Keratinocyte (primary cell): ENCODE results near the gene RAP1GAP. TPM values are rescaled to one million over a fixed set of nuclear protein-coding genes. Genes with fewer than 3 reads are reported as not detected.

Experiments
- DNase-seq: peaks from one replicate; pipeline ENCODE4 v3.0.0-alpha.2; 2011; ENCODE audit warnings: low read depth, missing footprints, low spot score
- FAIRE-seq: peaks from 2 replicates; lab custom pipeline; 2011; peaks lifted over from hg19 to GRCh38; lab: Jason Lieb, UNC
- H2AFZ ChIP-seq: 2 replicates; pipeline ENCODE4 v1.6.0; 2012; ENCODE audit warnings: low read length, control low read depth, inconsistent platforms; ENCODE audit not compliant: control insufficient read depth
- H3K27ac ChIP-seq: 2 replicates; pipeline ENCODE4 v1.5.1; 2011; ENCODE audit warnings: low read length; ENCODE audit not compliant: control insufficient read depth, insufficient read depth
- H3K27me3 ChIP-seq: 3 replicates; pipeline ENCODE4 v1.6.0; 2011; ENCODE audit warnings: low read length; ENCODE audit not compliant: control insufficient read depth, insufficient read depth; ENCODE audit errors: extremely low read depth
- H3K36me3 ChIP-seq, 2 experiments: 2 replicates in 1 of 2; 3 replicates in 1 of 2; pipeline ENCODE4 v1.5.1; 2011; ENCODE audit warnings: low read length in 2 of 2, mild to moderate bottlenecking in 1 of 2; ENCODE audit not compliant: control insufficient read depth in 2 of 2, insufficient read depth in 2 of 2; ENCODE audit errors: extremely low read depth in 1 of 2
- H3K4me1 ChIP-seq: 3 replicates; pipeline ENCODE4 v1.5.1; 2011; ENCODE audit warnings: low read length; ENCODE audit not compliant: control insufficient read depth, insufficient read depth; ENCODE audit errors: extremely low read depth
- H3K4me2 ChIP-seq: 3 replicates; pipeline ENCODE4 v1.6.0; 2011; ENCODE audit warnings: low read depth, low read length; ENCODE audit not compliant: control insufficient read depth, insufficient read depth; ENCODE audit errors: extremely low read depth
- H3K4me3 ChIP-seq, 3 experiments: fragments of 200-600 bp in 1 of 3; sonication (generic) in 1 of 3; 2 replicates in 2 of 3; 3 replicates in 1 of 3; pipeline ENCODE4 v1.5.1; 2011 to 2016; ENCODE audit warnings: low read length in 3 of 3, mild to moderate bottlenecking in 3 of 3, control low read depth in 2 of 3, inconsistent platforms in 1 of 3, low read depth in 1 of 3, mixed read lengths in 1 of 3, mixed run types in 1 of 3, moderate library complexity in 1 of 3; ENCODE audit not compliant: control insufficient read depth in 2 of 3, insufficient read depth in 2 of 3; ENCODE audit errors: extremely low read depth in 1 of 3
- H3K79me2 ChIP-seq: 2 replicates; pipeline ENCODE4 v1.6.0; 2012; ENCODE audit warnings: low read length; ENCODE audit not compliant: control insufficient read depth, insufficient read depth
- H3K9ac ChIP-seq: 3 replicates; pipeline ENCODE4 v1.6.0; 2011; ENCODE audit warnings: low read length; ENCODE audit not compliant: control insufficient read depth, insufficient read depth; ENCODE audit errors: extremely low read depth
- H3K9me1 ChIP-seq: 3 replicates; pipeline ENCODE4 v1.6.0; 2011; ENCODE audit warnings: low read length; ENCODE audit not compliant: control insufficient read depth, insufficient read depth; ENCODE audit errors: extremely low read depth
- H3K9me3 ChIP-seq: 2 replicates; pipeline ENCODE4 v1.5.1; 2012; ENCODE audit warnings: low read depth, low read length; ENCODE audit not compliant: control insufficient read depth
- H4K20me1 ChIP-seq: 3 replicates; pipeline ENCODE4 v1.6.0; 2011; ENCODE audit warnings: low read length; ENCODE audit not compliant: control insufficient read depth, insufficient read depth; ENCODE audit errors: extremely low read depth
- CTCF ChIP-seq, 3 experiments: IDR thresholded peaks in 1 of 3; conservative IDR thresholded peaks in 1 of 3; optimal IDR thresholded peaks in 1 of 3; 2 replicates in 2 of 3; 3 replicates in 1 of 3; pipeline versions ENCODE3 to v1.5.1; 2011; ENCODE audit warnings: low read length in 3 of 3, mild to moderate bottlenecking in 3 of 3, moderate library complexity in 2 of 3, control low read depth in 1 of 3, inconsistent platforms in 1 of 3; ENCODE audit not compliant: insufficient read depth in 2 of 3; ENCODE audit errors: extremely low read depth in 1 of 3
- EZH2 ChIP-seq: IDR thresholded peaks from one replicate; pipeline ENCODE4 v1.6.1; 2012; ENCODE audit warnings: inconsistent platforms, mild to moderate bottlenecking, low read length, moderate library complexity
- dilution Hi-C: fragments of 300-500 bp; cut with MboI; formaldehyde crosslinking; loops from one replicate; pipeline ENCODE4 v1.7.0; 2020; ENCODE audit warnings: low sequenced_read_pairs; ENCODE audit not compliant: extremely low pct_ligation_motif_present
- polyA plus RNA-seq, 5 experiments: library from polyadenylated mRNA; depleted of rRNA in 3 of 5; stranded (reverse) in 3 of 5; stranded (forward) in 1 of 5; unstranded in 1 of 5; fragments of >200 nt; gene quantifications; 1 replicate in 1 of 5; 2 replicates in 3 of 5; 3 replicates in 1 of 5; pipeline versions ENCODE4 v1.2.1 to v1.2.3, GENCODE V29; 2011 to 2012; ENCODE audit warnings: missing spikeins in 2 of 5, low read depth in 1 of 5, low replicate concordance in 1 of 5

RAP1GAP gene
- polyA plus RNA-seq, 1 donor (not counting 4 experiments of a cell fraction or from before 2014, with no cell fraction given), result 1.1 TPM

- no peaks in the 10 kb centered on the region for H3K36me3 ChIP-seq
- dilution Hi-C loops, result no loop called here
- FAIRE-seq, result no peak
- no peak overlapping the region for H2AFZ ChIP-seq
- peaks cover 15% of the 10 kb centered on the region for H3K4me1 ChIP-seq
- no peaks in the 10 kb centered on the region for H3K27me3 ChIP-seq
- no peak overlapping the region for H3K4me3 ChIP-seq
- no peaks in the 10 kb centered on the region for H3K9me3 ChIP-seq
- peaks cover 2% of the 10 kb centered on the region for H3K9me1 ChIP-seq
- H3K9ac ChIP-seq, result no peak overlapping the region
- no peak for DNase-seq
- no peak for TF ChIP-seq CTCF (optimal IDR thresholded peaks at IDR 0.05 in 1 of 3, IDR thresholded peaks at IDR 0.05 in 1 of 3, conservative IDR thresholded peaks at IDR 0.05 in 1 of 3; ENCODE audit: extremely low read depth in 1 of 3, insufficient read depth in 2 of 3, low read length in 3 of 3)
- TF ChIP-seq EZH2, result no peak
- H3K79me2 ChIP-seq, result no peaks in the 10 kb centered on the region
- no peaks in the 10 kb centered on the region for H4K20me1 ChIP-seq
- H3K27ac ChIP-seq, result no peak overlapping the region
- no peak overlapping the region for H3K4me2 ChIP-seq
These were observed 58.0 kb downstream of the RAP1GAP start for GRCh38 chr1:21610989-21611785.

DNA sequence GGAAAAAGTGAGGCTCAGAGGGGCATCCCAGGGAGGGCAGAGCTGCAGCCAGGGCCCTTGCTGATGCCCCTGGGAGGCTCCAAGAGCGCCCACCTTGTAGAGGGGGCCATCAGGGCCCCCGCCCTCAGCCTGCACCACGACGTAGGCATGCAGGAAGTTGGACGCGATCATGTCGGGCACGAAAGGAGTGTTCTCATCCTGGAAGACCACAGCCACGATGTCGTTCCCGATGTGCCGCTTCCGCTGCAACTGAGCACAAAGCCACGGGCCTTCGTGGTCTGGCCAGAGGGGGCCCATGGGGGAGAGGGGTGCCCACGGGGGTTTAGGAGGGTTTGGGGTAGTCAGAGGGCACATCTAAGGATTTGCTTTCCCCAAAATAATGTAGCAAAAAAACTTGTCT, 59.1 kb downstream of the RAP1GAP start:
- no peak overlapping the region for H3K4me2 ChIP-seq
- TF ChIP-seq CTCF (optimal IDR thresholded peaks at IDR 0.05 in 1 of 3, IDR thresholded peaks at IDR 0.05 in 1 of 3, conservative IDR thresholded peaks at IDR 0.05 in 1 of 3; ENCODE audit: extremely low read depth in 1 of 3, insufficient read depth in 2 of 3, low read length in 3 of 3), result no peak
- no peak for TF ChIP-seq EZH2
- H3K27me3 ChIP-seq, result no peaks in the 10 kb centered on the region
- H4K20me1 ChIP-seq, result no peaks in the 10 kb centered on the region
- no peak for FAIRE-seq
- no peak overlapping the region for H3K27ac ChIP-seq
- no peaks in the 10 kb centered on the region for H3K79me2 ChIP-seq
- no peaks in the 10 kb centered on the region for H3K9me3 ChIP-seq
- no peak overlapping the region for H2AFZ ChIP-seq
- H3K36me3 ChIP-seq, result no peaks in the 10 kb centered on the region
- dilution Hi-C loops, result no loop called here
- H3K9me1 ChIP-seq, result peaks cover 2% of the 10 kb centered on the region
- no peak overlapping the region for H3K4me3 ChIP-seq
- H3K9ac ChIP-seq, result no peak overlapping the region
- H3K4me1 ChIP-seq, result peaks cover 13% of the 10 kb centered on the region
- no peak for DNase-seq
